Ishikawa (cell line): ENCODE results near the gene CCDC175.

Source experiments
- CEBPB ChIP-seq: IDR thresholded peaks from 2 replicates; pipeline ENCODE4 v1.6.1; 2012
- CREB1 ChIP-seq: IDR thresholded peaks from 2 replicates; pipeline ENCODE4 v1.6.1; 2012; ENCODE audit warnings: low read depth
- EGR1 ChIP-seq: IDR thresholded peaks from 2 replicates; pipeline ENCODE4 v1.6.1; 2012
- EP300 ChIP-seq: IDR thresholded peaks from 2 replicates; pipeline ENCODE4 v1.6.1; 2012; ENCODE audit warnings: borderline replicate concordance
- FOXM1 ChIP-seq: IDR thresholded peaks from 2 replicates; pipeline ENCODE4 v1.6.1; 2012; ENCODE audit warnings: low read depth, borderline replicate concordance
- MAX ChIP-seq: IDR thresholded peaks from 2 replicates; pipeline ENCODE4 v1.6.1; 2012
- NFIC ChIP-seq: IDR thresholded peaks from 2 replicates; pipeline ENCODE4 v1.6.1; 2012
- RAD21 ChIP-seq: IDR thresholded peaks from 2 replicates; pipeline ENCODE4 v1.6.1; 2012; ENCODE audit warnings: low read depth
- TAF1 ChIP-seq: IDR thresholded peaks from 2 replicates; pipeline ENCODE4 v1.6.1; 2012; ENCODE audit warnings: low read depth, mild to moderate bottlenecking
- TCF12 ChIP-seq: IDR thresholded peaks from 2 replicates; pipeline ENCODE4 v1.6.1; 2012; ENCODE audit warnings: low read depth
- TEAD4 ChIP-seq: IDR thresholded peaks from 2 replicates; pipeline ENCODE4 v1.6.1; 2012
- YY1 ChIP-seq: IDR thresholded peaks from 2 replicates; pipeline ENCODE4 v1.6.1; 2012; ENCODE audit warnings: low read depth
- ZBTB7A ChIP-seq: IDR thresholded peaks from 2 replicates; pipeline ENCODE4 v1.6.1; 2012; ENCODE audit warnings: low read depth
- TF ChIP-seq, protein P1 (sequence below): IDR thresholded peaks from 2 replicates; pipeline ENCODE4 v1.6.1; 2012; ENCODE audit warnings: low read depth, mild to moderate bottlenecking
- TF ChIP-seq, protein P2 (sequence below): IDR thresholded peaks from 2 replicates; pipeline ENCODE4 v1.6.1; 2012

Gene CCDC175

DNA sequence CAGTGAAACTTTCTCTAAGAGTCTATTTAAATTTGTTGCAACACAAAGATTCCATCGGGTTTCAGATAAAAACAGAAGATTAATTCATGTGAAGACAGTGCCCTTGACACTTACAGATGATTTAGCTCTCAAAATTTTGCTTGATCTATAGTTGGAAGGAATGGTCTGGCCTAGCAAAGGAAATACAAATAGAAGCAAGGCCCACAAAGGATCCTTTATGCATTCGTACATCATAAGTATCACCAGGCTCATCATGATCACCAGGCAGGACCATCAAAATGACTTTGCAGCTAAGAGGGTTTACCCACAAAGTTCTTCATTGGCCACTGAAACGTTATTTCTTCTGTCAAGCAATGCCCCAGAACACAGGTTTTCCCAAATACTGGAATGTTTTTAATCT is 67.5 kb downstream of the CCDC175 start:
- TF ChIP-seq TEAD4, result no peak

GRCh38 chr14:59507752-59508103 is 68.9 kb downstream of the CCDC175 start:
- no peak for TF ChIP-seq EGR1
- TF ChIP-seq, protein P1, sequence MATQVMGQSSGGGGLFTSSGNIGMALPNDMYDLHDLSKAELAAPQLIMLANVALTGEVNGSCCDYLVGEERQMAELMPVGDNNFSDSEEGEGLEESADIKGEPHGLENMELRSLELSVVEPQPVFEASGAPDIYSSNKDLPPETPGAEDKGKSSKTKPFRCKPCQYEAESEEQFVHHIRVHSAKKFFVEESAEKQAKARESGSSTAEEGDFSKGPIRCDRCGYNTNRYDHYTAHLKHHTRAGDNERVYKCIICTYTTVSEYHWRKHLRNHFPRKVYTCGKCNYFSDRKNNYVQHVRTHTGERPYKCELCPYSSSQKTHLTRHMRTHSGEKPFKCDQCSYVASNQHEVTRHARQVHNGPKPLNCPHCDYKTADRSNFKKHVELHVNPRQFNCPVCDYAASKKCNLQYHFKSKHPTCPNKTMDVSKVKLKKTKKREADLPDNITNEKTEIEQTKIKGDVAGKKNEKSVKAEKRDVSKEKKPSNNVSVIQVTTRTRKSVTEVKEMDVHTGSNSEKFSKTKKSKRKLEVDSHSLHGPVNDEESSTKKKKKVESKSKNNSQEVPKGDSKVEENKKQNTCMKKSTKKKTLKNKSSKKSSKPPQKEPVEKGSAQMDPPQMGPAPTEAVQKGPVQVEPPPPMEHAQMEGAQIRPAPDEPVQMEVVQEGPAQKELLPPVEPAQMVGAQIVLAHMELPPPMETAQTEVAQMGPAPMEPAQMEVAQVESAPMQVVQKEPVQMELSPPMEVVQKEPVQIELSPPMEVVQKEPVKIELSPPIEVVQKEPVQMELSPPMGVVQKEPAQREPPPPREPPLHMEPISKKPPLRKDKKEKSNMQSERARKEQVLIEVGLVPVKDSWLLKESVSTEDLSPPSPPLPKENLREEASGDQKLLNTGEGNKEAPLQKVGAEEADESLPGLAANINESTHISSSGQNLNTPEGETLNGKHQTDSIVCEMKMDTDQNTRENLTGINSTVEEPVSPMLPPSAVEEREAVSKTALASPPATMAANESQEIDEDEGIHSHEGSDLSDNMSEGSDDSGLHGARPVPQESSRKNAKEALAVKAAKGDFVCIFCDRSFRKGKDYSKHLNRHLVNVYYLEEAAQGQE, result no peak
- TF ChIP-seq ZBTB7A, result no peak
- no peak for TF ChIP-seq CEBPB
- TF ChIP-seq RAD21, result no peak
- TF ChIP-seq NFIC, result no peak
- no peak for TF ChIP-seq YY1
- TF ChIP-seq, protein P2, sequence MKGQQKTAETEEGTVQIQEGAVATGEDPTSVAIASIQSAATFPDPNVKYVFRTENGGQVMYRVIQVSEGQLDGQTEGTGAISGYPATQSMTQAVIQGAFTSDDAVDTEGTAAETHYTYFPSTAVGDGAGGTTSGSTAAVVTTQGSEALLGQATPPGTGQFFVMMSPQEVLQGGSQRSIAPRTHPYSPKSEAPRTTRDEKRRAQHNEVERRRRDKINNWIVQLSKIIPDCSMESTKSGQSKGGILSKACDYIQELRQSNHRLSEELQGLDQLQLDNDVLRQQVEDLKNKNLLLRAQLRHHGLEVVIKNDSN, result no peak
- TF ChIP-seq TCF12, result no peak
- TF ChIP-seq CREB1, result no peak
- TF ChIP-seq TAF1, result no peak
- no peak for TF ChIP-seq MAX
- TF ChIP-seq EP300, result no peak
- TF ChIP-seq TEAD4, result no peak
- no peak for TF ChIP-seq FOXM1

- TF ChIP-seq EGR1 (no peak), TCF12 (no peak), FOXM1 (no peak), RAD21 (peak; percentile 72)
- TF ChIP-seq, protein P1, result no peak
Observed at GRCh38 chr14:59507063-59507751, 69.4 kb downstream of the CCDC175 start.

- TF ChIP-seq, protein P2, result no peak
- no peak for TF ChIP-seq EP300
- TF ChIP-seq RAD21, result no peak
- TF ChIP-seq CEBPB, result no peak
- no peak for TF ChIP-seq TAF1
- TF ChIP-seq NFIC, result no peak
- TF ChIP-seq MAX, result no peak
- TF ChIP-seq TCF12, result no peak
- no peak for TF ChIP-seq FOXM1
Observed at GRCh38 chr14:59503256-59503655, 73.4 kb downstream of the CCDC175 start.

DNA sequence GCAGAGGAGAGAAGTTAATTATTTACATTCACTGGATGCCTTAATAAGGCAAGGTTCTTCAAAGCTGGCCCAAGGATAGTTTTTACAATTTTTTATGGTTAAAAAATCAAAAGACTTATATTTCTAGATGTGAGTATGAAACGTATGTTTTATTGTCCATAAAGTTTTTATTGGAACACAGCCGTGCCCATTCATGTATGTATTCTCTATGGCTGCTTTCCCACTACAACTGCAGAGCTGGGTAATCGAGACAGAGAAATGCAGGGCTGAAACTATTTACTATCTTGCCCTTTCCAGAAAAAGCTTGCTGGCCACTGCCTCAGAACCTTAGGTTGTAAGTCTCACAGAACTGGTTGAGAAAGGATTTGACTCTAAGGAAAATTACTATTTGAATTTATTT is 75.9 kb downstream of the CCDC175 start:
- TF ChIP-seq TEAD4 (no peak), FOXM1 (no peak), RAD21 (no peak), MAX (no peak), YY1 (no peak), TCF12 (no peak), TAF1 (no peak), CREB1 (no peak), NFIC (no peak), CEBPB (no peak)
- TF ChIP-seq, protein P2, result no peak

GRCh38 chr14:59492384-59492783 is 84.2 kb downstream of the CCDC175 start:
- TF ChIP-seq CEBPB (no peak), RAD21 (no peak), EP300 (no peak), YY1 (no peak), EGR1 (no peak), ZBTB7A (no peak), MAX (no peak), FOXM1 (no peak), TEAD4 (no peak), NFIC (no peak), CREB1 (no peak), TAF1 (no peak), TCF12 (no peak)
- TF ChIP-seq, protein P1, result no peak
- TF ChIP-seq, protein P2, result no peak
